HG02943 (cell line): ENCODE measurements around the gene ZNF423.
"Not testable (repeated sequence)": the region's sequence is repeated elsewhere in the genome, so short reads cannot be mapped to it uniquely, and the experiment has no call there.

Experiments used
- ATAC-seq: cut with Tn5 transposase; IDR thresholded peaks from one replicate; pipeline ENCODE4 v1.9.1; 2021; ENCODE audit warnings: mild to moderate bottlenecking, low read depth, moderate library complexity; ENCODE audit not compliant: unreplicated experiment

Gene ZNF423

GRCh38 chr16:49506058-49507013, 349.6 kb downstream of the ZNF423 start:
- ATAC-seq: not testable (repeated sequence)

DNA sequence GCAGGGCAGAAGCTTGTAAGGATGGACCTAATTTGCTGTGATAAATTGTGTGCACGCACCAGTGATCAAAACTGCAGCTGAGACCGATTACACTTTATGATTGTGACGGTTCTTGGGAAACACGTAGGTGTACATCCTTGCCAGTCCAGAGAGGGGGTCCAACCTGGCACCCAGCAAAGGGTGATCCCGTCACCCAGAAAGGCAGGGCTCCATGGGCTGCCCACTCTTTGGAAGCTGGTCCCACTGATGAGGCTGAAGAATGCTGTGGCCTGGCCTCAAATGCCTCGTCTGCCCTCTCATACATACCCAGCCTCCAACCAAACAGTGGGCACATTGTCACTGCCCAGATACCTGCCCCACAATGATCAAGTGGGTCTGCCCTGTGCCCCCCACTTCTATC, 350.4 kb downstream of the ZNF423 start:
- ATAC-seq: no peak

- ATAC-seq: no peak
Observed at GRCh38 chr16:49504626-49505025, 351.3 kb downstream of the ZNF423 start.

DNA sequence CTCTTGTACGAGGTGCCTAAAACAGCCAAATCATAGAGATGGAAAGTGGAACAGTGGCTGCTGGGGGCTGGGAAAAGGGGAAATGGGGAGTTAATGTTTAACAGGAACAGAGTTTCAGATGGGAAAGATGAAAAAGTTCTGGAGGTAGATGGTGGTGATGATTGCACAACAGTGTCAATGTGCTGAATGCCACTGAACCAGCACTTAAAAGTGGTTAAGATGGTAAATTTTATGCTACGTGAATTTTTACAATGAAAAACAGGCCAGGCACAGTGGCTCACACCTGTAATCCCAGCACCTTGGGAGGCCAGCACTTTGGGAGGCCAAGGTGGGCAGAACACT, 351.9 kb downstream of the ZNF423 start:
- ATAC-seq: no peak

DNA sequence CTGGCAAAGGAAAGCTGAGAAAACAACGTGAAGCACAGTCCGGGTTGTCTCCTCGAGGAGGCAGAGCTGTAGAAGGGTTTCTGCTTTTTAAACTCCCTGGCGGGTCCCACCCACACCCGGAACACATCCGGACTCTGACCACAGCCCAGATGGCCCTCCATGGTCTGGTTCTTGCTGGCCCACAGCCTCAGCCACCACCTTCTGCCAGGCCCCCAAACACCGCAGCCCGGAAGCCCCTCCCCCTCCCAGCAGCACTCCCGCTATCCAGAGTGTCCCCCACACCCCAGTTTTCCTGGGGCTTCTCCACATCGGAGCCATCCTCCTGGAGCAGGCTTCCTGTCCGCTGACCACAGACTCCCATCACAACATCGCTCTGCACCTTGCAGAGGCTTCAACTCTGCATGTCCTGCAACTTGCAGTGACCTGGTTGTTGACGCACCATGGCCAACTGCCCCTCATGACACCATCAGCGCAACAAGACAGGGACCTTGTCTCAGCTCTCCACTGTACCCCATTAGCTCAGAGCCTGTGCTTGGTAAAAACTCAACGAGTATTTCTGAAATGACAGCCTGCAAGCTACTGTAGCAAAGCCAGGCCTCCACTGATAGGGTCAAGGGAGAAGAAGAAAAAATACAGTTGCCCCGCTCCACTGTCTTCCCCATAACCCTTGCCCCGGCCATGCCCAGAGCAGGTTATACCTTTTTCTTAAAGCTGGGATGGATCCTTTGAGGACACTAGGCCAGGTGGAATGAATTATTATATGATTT, 352.5 kb downstream of the ZNF423 start:
- ATAC-seq: no peak

GRCh38 chr16:49502136-49502881, 353.6 kb downstream of the ZNF423 start:
- ATAC-seq: no peak

GRCh38 chr16:49499869-49500610, 355.9 kb downstream of the ZNF423 start:
- no peak for ATAC-seq

GRCh38 chr16:49499414-49499785, 356.5 kb downstream of the ZNF423 start:
- ATAC-seq: no peak

- ATAC-seq: no peak
Observed at GRCh38 chr16:49498666-49499413, 357.1 kb downstream of the ZNF423 start.

- ATAC-seq: no peak
Observed at GRCh38 chr16:49498264-49498663, 357.6 kb downstream of the ZNF423 start.

DNA sequence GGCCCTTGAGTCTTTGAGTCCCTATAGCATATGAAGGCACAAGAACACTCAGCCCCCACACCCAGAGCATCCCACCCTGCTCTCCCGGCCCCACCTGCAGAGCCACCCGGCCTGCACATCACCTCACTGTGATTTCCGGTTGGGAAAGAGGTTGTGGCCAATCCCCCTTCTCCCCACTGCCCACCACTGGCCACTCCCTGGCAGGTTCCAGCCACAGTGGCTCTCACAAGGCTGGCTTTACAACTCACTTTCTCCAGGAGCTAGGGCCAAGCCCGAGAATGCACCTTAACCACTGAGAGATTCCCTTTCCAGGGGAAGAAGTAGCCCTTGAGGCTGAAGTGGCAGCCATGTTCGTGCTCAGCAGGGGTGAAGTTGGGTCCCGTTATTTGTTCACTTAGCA, 358.4 kb downstream of the ZNF423 start:
- ATAC-seq: no peak

- no peak for ATAC-seq
Observed at GRCh38 chr16:49496656-49497055, 359.3 kb downstream of the ZNF423 start.

DNA sequence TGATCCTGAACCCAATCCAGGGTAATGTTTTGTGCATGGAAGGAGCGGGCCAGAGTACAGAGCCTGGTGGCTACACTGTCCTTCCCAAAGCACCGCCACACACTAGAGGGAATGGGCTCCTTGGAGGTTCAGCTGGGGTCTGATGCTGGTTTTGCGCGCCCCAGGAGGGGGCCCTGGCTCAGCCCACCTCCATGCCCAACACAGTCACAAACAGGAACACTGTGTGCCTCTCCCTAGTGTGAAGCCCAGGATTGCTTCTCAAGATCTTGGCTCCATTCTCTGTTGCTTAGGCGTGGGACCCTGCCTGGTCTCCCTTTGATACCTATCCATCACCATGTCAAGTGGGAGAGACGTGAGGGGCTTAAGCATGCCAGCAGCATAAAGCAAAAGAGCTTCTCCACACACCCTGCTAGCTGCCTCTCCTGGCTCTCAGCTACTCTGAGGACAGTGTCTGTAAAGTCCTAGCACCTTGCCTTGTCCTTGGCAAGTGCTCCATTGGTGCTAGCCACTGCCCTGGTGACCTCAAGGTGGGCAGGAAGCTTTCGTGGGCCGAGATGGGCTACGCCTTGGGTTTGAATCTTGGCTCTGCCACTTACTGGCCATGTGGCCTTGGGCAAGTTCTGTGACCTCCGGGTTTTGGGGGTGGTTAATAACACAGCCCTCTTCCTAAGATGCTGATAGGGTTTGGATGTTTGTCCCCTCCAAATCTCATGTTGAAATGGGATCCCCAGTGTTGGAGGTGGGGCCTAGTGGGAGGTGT, 360.1 kb downstream of the ZNF423 start:
- ATAC-seq: no peak

DNA sequence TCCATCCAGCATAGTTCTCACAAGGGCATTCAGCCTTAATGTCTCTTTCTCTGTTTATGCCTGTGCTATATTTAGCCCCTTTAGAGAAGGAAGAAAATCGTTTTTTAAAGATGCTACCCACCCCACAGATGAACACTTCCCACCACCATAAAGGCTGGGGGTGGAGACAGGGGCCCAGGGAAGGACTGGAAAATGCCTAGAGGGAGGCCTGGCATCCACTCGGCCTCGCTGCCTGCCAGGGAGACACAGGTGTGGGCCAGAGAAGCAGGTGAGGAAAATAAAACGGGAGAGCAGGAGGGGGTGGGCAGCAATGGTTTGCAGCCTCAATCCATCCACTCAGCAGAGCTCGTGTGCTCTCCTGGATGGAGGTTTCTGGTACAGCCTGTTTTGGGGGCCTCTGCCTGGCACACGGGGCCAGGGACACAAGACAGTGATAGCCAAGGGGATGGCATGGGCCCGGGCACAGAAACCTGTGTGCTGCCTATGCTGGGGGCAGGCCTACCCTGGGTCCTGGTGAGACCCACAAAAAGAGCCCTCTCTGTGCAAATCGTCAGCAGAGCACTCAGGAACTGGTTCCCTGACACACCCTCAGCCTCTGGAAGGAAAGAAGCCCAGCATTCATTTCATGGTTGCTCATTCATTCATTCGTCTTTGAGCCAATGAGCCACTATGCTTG, 360.9 kb downstream of the ZNF423 start:
- ATAC-seq: no peak

GRCh38 chr16:49494474-49494873, 361.4 kb downstream of the ZNF423 start:
- ATAC-seq: no peak

- ATAC-seq: no peak
Observed at GRCh38 chr16:49493836-49494235, 362.1 kb downstream of the ZNF423 start.

DNA sequence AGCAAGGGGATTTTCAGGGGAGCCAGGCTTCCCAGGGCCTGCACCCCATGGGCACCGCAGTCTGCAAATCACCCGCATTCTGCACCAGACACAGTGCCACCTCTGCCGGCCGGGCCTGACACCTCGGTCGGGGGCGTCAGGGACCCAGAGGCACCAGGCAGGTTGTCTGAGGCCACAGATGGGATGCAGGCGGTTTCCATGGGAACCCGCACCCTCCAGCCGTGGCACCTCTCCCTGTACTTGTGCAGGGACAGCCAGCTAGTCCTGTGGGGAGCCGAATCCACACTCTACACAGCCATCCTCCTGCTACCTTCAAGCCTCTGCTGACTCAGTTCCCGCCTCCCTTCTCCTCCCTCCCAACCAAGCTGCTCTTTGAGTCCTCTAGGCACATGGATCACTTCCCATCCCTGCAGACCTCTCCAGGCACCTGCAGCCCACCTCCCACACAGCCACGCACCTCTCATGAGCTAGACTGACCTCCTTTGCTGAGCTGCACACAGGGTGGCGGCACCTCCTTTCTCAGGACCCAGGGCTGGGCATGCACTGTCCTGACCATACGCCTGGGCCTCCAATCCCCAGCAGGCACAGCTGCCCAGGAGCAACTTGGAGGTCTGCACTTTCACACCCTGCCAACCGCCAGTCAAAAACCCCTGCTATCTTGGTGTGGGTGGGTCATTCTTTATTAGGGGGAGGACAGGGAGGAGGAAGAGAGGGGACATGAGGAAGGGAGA, 362.9 kb downstream of the ZNF423 start:
- ATAC-seq: no peak
